GM12891 (cell line): ENCODE results near the gene ANKS3.

Experiments
- PAX5 ChIP-seq: IDR thresholded peaks from 2 replicates; pipeline ENCODE4 v1.6.1; 2011; ENCODE audit warnings: low read length, moderate library complexity, mild to moderate bottlenecking; ENCODE audit not compliant: insufficient read depth, severe bottlenecking
- POLR2A ChIP-seq: IDR thresholded peaks from 2 replicates; pipeline ENCODE4 v1.6.1; 2011; ENCODE audit warnings: low read depth, low read length, control low read depth
- POLR2AphosphoS5 ChIP-seq: IDR thresholded peaks from 2 replicates; pipeline ENCODE4 v1.6.1; 2011; ENCODE audit warnings: low read depth, low read length, control low read depth
- POU2F2 ChIP-seq: IDR thresholded peaks from 2 replicates; pipeline ENCODE4 v1.6.1; 2011; ENCODE audit warnings: low read depth, mild to moderate bottlenecking, control low read depth, low read length, moderate library complexity
- SPI1 ChIP-seq: IDR thresholded peaks from 2 replicates; pipeline ENCODE4 v1.6.1; 2011; ENCODE audit warnings: low read depth, low read length, control low read depth
- TAF1 ChIP-seq: IDR thresholded peaks from 2 replicates; pipeline ENCODE4 v1.6.1; 2011; ENCODE audit warnings: low read depth, low read length, control low read depth

DNA sequence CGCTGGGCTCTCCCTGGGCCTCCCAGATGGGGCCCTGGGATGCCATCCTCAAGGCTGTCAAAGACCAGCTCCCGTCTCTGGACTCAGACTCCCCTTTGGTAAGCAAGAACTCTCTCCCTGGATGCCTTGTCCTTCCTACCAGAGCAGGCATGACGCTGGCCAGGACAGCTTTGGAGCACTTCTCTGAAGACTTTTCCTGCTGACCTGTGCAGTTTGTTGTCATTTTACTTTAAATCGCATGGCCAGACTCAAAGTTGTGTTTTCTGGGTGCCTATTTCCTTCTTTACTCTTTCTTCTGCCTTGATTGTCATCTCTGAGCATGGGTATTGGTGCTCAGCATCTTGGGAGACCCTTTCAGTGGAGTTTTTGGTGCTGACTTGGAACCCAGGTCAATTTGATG lies 2.5 kb upstream of the ANKS3 start:
- TF ChIP-seq POLR2A (no peak), TAF1 (no peak), POU2F2 (no peak), POLR2AphosphoS5 (no peak), PAX5 (no peak), SPI1 (no peak)
